Retina (tissue), 1 donor: ENCODE data around the gene TMEM52.
"Not testable (repeated sequence)": the region's sequence is repeated elsewhere in the genome, so short reads cannot be mapped to it uniquely, and the experiment has no call there.

Experiments used
- DNase-seq: peaks from one replicate; pipeline ENCODE4 v3.0.0-alpha.2; 2016

The TMEM52 gene

DNA sequence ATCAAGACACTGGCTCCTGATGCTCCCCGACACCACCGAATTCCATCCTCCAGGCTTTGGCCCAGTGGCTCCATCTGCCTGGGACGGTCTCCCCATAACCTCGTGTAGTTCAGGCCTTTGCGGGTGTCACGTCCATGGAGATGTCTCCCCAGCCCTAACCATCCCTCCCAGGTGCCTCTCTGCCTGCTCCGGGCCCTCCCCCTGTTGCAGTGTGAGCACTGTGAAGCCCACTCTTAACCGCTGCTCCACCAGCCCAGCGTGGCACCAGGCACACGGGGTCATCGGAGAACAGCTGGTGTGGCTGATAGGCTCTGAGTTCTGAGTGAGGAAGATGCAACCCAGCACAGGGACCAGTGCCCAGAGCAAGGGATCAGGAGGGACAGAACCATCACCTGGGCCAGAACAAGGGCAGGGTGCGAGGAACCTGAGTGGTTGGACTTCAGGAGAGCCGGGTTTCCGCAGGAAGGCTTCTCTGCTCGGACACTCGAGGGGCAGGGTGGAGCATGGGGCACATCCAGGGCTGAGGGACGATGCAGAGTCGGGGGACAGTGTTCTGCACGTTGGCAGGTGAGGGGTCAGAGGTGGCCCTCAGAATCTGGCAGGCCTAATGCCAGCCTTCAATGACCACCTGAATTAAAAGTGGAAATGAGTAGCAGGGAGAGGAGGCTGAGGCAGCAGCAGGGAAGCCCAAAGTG, 25.6 kb downstream of the TMEM52 start:
- no peak for DNase-seq

DNA sequence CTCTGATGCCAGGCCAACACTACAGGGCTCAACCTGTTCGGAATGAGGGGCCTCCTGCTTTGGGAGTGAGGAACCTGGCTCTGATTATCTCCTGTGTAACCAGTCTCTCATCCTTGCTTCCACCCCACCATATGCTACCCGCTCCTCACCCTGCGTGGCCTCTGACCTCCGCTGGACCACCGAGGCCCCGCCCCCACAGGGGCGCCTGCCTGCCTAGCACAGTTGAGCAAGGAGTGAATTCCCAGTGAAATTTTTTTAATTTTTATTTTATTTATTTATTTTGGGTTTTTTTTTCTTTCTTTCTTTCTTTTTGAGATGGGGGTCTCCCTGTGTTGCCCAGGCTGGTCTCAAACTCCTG, 26.3 kb downstream of the TMEM52 start:
- no peak for DNase-seq

DNA sequence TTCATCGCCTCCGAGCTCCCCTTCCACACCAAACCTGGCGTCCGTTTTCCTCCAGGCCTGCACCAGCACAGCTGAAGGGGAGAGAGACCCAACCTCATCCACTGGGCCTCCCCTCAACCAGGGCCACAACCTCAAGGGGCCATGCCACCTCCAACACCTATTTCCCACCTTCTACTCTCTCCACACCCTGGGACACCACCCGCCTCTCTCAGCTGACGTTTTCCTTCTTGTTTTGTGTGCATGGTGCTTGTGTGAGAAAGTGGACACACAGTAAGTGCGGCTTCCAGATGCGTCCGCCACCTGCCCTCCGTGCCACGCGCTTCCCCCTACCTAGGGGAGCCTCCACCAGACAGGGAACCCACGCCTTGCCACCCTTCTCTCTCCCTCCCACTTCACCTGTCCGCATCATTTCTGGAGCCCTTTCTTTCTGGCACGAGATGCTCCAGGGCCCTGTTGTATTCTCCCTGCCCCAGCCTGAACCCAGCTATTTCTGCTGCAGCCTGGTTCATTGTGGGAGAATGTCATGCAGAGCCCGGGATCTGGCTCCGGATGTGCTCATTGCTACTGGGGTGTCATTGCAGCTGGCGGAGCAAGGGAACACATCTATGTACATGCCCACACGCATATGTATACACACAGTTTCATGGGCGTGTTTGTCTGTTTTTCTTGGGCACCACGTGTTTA, 26.9 kb downstream of the TMEM52 start:
- DNase-seq: no peak

DNA sequence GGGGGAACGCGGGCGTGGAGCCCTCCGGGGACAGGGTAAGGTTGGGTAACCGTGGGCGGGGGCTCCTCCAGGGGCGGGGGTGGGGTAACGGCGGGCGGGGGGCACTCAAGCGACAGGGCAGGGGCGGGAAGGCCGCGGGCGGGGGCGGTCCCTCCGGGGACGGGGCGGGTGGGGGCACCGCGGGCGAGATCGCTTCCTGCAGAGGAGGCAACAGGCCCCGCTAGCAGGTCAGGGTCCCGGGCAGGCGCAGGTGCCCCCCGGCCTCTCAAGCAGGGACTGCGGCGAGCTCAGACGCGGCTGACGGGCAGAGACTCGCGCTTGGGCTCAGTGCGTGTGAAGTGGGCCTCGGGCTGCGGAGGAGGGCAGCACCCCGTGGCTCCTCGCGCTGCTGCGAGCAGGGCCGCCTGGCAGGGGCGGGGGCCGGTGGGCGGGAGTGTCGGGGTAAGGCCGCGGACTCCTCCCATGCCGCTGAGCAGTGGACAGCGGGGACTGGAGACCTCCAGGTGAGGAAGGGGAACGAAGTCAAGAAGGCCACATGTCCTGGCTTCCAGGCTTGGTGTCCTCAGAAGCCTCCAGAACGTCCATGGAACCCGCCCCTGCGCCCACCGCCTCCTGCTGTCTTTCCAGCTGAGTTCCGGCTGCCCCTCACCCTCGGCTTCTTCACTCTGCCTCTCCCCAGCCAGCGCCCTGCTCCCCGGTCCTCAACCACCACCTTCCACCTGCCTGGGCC, 27.6 kb downstream of the TMEM52 start:
- peak; percentile 63 for DNase-seq

DNA sequence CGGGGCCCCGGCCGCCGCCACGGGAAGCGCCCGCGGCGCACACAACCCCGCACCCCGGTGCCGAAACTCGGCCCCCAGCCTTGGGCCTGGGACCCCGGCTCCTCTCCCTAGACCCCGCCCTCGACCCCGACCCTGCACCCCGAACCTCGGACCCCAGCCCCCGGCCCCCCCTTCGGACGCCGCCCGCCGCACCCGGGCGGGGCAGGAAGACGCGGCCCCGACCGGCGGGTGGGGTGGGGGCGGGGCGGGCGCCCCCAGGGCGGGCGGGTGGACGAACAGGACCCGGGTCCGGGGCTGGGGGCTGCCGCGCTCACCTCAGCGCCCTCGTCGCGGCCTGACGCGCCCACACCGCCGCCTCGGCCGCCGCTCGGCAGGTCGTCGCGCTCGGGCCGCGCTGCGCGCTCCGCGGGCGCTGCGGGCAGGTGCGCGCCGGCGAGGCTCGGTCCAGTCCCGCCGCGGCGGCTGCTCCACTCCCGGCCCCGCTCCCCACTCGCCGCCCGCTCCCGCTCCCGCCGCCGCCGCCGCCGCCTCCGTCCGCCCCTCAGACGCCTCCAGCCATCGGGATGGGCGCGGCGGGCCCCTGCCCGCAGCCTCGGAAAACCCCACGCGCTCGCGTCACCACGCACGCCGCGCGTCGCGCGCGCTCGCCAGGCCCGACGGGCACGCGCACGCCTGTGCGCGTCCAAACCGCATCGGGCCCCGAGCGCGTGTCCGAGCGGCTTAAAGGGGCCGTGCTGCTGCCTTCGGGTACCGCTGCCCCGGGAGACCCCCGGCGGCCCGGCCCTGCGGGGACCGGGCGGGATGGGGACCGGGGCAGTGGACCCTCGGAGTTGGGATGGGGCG, 28.4 kb downstream of the TMEM52 start, which contains the start of gene GNB1:
Gene GNB1, minus strand, starts transcription at position 582 of the 843 bp plus-strand sequence. CDS start 65,634 bp downstream, outside the sequence.
- DNase-seq: peak; percentile 97

DNA sequence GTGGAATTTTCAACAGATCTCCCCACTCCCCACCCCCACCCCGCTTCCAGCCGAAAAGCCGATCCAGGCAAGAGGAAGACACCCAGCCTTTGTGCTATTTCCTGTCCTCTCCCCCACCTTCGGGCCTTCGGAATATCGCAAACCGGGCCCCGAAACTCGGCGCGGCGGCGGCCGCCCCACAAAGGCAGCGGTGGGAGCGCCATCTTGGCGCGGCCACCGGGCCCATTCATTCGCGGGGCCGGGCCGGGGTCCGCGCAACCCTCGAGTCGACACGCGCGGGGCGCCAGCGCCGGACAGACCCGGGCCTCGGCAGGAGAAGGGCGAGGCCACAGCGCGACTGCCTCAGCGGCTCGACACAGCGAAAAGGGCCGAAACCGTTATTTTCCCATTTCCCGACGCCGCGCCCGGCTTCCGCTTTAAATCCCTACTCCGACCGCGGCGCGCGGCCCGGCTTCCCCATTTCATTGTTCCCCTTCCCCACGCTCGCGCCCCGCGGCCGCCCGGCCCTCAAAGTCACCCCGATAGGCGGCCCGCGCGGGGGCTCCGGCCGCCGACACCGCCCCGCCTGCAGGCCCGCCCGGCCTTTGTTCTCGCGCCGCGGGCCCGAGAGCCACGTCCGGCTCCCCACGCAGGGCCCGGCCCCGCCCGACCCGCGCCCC, 29.1 kb downstream of the TMEM52 start:
- DNase-seq: peak; percentile 80

DNA sequence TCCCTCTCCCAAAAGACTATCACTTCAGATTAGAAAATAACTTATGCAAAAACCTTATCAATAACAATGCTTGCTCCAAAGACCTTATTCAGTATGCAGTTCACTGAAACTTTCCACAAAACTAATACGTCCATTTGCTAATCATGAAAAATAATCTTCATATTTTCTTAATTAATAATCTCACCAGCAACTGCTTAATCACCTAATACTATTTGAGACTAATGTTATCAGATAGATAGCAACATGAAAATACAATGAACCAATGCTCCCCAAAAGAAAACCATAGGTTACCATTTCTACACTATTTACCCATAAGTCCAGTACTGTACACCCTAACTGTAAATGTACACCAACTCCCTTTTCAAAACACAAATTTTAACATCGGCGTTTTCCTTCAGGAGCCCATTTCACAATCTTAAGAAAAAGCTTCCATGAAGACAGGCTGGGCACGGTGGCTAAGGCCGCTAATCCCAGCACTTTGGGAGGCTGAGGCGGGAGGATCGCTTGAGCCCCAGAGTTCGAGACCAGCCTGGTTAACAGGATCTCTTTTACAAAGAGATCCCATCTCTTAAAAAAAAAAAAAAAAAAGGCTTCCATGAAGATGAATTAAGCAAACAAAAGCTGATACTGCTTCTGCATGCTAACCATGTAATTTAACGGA, 29.9 kb downstream of the TMEM52 start:
- peak; percentile 51 for DNase-seq

DNA sequence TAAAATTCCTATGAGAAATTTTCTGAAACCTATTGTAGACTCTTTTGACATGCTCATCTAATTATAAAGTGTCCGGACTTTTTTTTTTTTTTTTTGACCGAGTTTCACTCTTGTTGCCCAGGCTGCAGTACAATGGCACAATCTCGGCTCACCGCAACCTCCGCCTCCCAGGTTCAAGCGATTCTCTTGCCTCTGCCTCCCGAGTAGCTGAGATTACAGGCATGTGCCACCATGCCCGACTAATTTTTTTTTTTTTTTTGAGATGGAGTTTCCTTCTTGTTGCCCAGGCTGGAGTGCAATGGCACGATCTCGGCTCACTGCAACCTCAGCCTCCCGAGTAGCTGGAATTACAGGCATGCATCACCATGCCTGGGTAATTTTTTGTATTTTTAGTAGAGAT, 35.2 kb downstream of the TMEM52 start:
- DNase-seq: not testable (repeated sequence)

DNA sequence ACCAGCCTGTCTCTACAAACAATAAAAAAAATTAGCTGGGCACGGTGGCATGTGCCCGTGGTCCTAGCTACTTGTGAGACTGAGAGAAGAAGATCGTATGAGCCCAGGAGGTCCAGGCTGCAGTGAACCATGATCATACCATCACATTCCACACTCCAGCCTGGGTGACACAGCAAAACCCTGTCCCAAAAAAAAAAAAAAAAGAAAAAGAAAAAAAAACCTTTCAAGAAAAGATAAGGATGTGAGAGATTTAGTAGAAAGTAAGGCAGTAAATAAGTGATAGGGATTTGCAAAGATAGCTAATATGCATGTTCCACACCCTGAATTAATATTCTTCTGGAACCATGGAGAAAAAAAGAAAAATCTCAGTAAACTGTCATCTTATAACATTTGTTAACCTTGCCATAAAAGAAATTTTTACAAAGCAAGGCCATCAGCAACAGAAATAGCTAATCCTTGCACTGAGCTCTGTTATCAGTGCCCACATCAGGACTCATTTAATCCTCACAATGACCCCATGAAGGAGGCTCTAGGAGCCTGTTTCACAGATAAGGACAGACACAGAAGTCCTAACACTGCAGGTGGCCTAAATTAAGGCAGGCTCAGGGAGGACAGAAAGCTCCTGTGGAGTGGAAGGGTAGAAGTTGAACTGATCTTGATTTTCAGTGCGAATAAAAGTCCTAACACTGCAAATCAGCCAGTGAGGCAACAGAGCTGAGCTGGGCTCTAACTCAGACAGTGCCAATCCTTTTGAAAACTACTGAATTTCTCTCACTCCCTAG, 35.8 kb downstream of the TMEM52 start:
- DNase-seq: no peak

DNA sequence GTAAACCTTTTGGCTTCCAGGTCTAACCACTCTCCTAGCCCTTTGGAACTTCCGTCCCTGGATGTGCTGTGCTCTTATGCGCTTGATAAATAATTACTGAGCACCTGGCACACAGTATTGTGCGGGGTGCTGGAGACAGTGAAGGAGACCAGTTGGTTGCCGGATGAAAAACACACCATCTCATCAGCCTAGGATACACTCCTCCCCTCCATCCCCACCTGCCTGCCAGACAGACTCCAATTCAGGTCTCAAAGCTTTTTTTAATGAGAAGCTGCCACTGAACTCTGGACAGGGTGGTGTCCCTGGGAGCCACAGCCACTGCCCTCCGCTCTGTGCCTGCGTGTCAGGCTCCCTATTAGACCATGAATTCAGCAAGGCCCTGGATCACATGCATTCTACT, 37.4 kb downstream of the TMEM52 start:
- no peak for DNase-seq

DNA sequence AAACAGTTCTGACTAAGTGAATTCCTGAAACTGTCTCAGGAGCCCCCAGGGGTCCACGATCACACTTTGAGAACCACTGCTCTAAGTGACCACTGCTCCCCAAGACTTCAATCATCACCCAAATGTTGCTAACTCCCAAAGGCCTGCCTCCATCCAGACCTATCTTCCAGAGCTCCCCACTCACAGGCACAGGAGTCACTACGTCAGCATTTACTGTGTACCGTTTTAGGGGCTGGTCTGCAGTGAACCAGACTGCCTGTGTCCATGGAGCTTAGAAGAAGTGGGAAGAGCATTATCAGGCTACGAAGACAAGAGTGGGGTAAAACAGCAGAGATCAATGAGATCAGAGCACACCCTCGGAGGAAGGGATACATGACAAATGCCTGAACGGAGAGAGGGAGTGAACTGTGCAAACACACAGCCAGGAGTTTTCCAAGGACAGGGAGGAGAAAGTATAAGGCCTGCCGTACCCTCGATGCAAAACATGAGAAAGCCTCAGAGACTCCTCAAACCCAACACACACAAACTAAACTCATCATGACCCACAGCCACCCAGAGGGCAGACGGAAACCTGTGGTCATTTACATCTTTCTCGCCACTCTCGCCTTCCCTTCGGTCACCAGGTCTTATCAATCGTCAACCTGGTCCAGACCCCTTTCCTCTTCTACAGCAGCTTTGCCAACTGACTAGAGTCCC, 38.3 kb downstream of the TMEM52 start:
- DNase-seq: no peak

DNA sequence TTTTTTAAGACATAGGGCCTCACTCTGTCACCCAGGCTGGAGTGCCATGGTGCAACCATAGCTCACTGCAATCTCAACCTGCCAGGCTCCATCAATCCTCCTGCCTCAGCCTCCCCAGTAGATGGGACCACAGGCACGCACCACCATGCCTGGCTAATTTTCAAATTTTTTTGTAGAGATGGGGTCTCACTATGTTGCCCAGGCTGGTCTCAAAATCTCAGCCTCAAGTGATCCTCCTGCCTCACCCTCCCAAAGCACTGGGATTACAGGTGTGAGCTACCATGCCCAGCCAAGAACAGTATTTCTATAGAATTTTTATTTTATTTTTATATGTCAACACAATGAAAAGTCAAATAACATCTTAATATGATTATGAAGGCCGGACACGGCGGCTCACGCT, 39.1 kb downstream of the TMEM52 start:
- no peak for DNase-seq

DNA sequence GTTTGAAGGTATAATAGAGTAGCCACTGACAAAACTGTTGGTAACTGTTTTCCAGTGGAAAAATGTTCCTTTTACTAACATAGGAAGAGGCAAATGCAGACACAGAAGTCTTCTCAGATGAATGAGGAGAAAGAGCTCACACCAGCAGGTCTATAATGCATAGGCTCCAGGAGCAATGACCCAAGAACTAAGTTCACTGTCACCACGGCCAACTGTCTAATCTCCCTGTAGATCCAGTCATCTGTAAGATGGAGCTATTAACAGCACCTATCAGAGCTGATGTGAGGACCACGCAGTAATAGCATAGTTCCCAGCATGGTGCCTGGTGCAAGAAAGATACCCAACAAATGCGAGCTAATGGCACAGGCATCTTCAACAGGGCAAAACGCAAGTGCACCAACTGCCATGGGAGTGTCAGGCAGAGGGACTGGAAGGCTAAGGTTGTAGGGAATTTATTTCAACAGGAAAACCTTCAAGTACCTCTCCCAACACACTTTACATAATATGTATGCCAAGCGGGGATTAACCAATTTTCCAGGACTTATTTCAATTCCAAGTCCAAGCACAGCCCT, 41.1 kb downstream of the TMEM52 start:
- peak; percentile 53 for DNase-seq

DNA sequence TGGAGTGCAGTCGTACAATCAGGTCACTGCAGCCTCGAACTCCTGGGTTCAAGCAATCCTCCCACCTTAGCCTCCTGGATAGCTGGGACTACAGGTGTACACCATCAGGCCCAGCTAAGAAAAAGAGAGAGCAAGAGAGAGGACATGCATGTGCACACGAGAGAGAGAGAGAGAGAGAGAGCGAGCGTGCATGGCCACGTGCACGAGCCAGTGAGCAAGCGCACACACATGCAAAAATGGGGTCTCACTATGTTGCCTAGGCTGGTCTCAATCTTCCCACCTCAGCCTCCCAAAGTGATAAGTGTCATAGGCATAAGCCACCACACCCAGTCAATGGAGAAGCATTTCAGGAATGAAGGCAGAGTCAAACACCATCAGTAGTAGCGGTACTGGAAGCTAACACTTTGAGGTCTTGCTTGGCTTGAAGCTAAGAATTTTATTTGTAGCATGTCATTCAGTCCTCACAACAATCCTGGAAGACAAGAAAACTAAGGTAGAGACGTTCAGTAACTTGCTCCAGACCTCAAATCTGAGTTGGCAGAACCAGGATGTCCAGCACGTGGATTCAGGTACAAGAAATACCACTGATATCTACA, 42.6 kb downstream of the TMEM52 start:
- no peak for DNase-seq

DNA sequence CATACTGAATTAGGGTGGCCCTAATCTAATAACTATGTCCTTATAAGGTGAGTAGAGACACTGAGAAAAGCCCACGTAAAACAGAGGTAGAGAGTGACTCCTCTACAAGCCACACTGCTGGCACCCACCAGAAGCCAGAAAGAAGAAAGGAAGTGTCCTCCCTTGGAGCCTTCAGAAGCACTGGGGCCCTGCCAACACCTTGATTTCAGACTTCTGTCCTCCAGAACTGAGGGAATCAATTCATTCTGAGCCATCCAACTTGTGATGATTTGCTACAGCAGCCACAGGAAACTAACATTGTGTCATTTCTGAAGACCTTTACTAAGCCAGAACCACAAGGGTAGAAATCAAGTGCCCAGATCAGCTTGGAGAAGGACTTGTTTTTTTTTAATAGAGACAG, 43.1 kb downstream of the TMEM52 start:
- no peak for DNase-seq

DNA sequence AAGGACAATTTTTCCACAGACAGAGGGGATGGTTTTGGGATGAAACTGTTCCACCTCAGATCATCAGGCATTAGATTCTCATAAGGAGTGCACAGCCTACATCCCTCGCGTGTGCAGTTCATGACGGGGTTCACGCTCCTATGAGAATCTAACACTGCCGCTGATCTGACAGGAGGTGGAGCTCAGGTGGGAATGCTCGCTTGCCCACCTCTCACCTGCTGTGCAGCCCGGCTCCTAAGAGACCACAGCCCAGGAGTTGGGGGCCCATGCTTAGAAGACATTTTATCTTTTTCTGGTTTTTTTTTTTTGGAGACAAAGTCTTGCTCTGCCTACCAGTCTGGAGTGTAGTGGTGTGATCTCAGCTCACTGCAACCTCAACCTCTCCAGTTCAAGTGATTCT, 44.2 kb downstream of the TMEM52 start:
- DNase-seq: no peak

DNA sequence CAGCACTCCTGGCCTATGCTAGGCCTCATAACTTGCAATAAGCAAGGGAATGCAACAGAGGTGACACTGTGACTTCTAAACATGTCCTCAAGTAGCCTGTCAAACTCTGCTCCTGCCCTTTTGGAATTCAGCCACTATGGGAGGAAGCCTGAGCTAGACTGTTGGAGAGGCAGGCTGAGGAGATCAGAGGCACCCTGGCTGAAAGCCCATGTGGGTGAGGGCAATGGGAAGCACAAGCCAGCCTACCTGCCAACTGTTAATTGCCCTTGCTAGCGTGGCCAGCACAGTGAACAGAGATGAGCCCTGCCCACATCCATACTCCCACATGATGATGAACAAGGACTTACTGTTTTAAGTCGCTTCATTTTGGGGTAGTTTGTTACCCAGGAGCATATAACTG, 45.9 kb downstream of the TMEM52 start:
- no peak for DNase-seq

DNA sequence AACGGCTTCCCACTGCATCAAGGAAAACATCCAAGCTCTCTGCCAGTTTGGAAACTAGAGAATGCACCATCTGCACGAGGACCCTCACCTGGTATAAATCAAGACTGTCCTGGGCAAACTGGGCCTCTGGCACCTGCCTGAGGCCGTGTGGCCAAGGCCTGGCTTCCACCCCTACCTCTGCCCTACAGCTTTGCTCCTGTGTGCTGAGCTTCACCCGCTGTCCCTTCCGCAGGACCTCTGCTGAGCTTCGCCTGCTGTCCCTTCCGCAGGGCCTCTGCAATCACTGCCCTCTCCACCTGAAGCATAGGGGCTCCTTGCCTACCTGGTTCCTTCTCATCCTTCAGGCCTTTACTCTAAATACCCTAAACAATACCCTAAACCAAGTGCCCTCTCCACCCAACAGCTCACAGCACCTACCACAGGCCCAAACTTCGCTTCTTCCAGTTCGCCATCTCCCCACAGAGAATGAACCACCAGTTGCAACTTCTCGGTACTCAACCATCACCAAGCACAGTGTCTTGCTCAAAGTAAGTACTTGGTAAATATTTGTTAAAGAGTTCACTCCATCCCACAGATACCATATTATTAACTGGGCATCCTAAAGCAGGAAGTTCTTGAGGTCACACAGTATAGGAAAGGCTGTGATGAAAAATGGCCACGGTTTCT, 46.6 kb downstream of the TMEM52 start:
- DNase-seq: no peak

DNA sequence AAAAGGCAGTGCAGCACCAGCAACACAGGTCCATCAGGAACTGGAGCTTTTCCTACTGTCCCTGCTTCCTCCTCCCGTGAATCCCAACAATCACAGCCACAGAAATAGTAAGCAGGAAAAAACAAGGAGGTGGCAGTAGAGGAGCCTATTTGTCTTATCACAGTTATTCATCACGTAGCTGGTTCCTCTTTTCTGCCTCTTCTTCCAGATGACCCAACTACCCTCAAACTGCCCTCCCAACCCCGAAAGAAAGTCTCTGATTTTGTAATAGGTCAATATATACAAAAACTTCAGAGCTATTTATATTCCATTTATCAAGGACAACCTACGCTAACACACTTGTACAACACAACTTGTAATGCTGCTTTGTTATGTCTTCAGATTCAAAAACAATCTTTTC, 49.6 kb downstream of the TMEM52 start:
- DNase-seq: no peak
